Measurements from ENCODE around the gene MORC3.
"Not testable (repeated sequence)": the region's sequence is repeated elsewhere in the genome, so short reads cannot be mapped to it uniquely, and the experiment has no call there.

MORC3 gene

GRCh38 chr21:36386031-36386642 lies 66.1 kb downstream of the MORC3 start:
- no peak for DNase-seq

GRCh38 chr21:36388096-36388495 lies 68.1 kb downstream of the MORC3 start:
- no peak for DNase-seq

- DNase-seq = no peak
These were observed 68.8 kb downstream of the MORC3 start for GRCh38 chr21:36388835-36389234.

- DNase-seq = not testable (repeated sequence)
These were observed 71.7 kb downstream of the MORC3 start for GRCh38 chr21:36391649-36392048.

- DNase-seq = no peak
These were observed 75.5 kb downstream of the MORC3 start for GRCh38 chr21:36395353-36396111.

GRCh38 chr21:36396325-36396724 lies 76.3 kb downstream of the MORC3 start:
- no peak for DNase-seq

GRCh38 chr21:36396971-36397370 lies 77.0 kb downstream of the MORC3 start:
- DNase-seq = no peak

- DNase-seq = no peak
These were observed 77.6 kb downstream of the MORC3 start for GRCh38 chr21:36397606-36398005.

- not testable (repeated sequence) for DNase-seq
These were observed 79.7 kb downstream of the MORC3 start for GRCh38 chr21:36399736-36400135.

- no peak for DNase-seq
These were observed 80.7 kb downstream of the MORC3 start for GRCh38 chr21:36400719-36401118.

- no peak for DNase-seq
These were observed 82.3 kb downstream of the MORC3 start for GRCh38 chr21:36402339-36402738.

GRCh38 chr21:36403713-36404112 lies 83.7 kb downstream of the MORC3 start:
- DNase-seq = no peak

- DNase-seq = no peak
These were observed 88.6 kb downstream of the MORC3 start for GRCh38 chr21:36408568-36408967.

GRCh38 chr21:36411301-36411700 lies 91.3 kb downstream of the MORC3 start:
- no peak for DNase-seq

GRCh38 chr21:36412916-36413315 lies 92.9 kb downstream of the MORC3 start:
- DNase-seq = no peak

- DNase-seq = no peak
These were observed 95.4 kb downstream of the MORC3 start for GRCh38 chr21:36415375-36415774.

GRCh38 chr21:36419241-36419640 lies 99.2 kb downstream of the MORC3 start:
- no peak for DNase-seq

- no peak for DNase-seq
These were observed 100.0 kb downstream of the MORC3 start for GRCh38 chr21:36419996-36420395.

GRCh38 chr21:36420571-36421339 lies 100.8 kb downstream of the MORC3 start:
- no peak for DNase-seq

GRCh38 chr21:36422279-36423098 lies 102.5 kb downstream of the MORC3 start:
- DNase-seq = no peak

- no peak for DNase-seq
These were observed 103.9 kb downstream of the MORC3 start for GRCh38 chr21:36423771-36424433.

GRCh38 chr21:36424592-36424991 lies 104.6 kb downstream of the MORC3 start:
- DNase-seq = no peak
